NB4 (cell line): Measurements from ENCODE around the gene SLC35G6.

Experiments
- CTCF ChIP-seq: IDR thresholded peaks from one replicate; pipeline ENCODE4 v1.5.1; 2012; ENCODE audit warnings: low read depth, low read length
- POLR2A ChIP-seq: IDR thresholded peaks from 2 replicates; pipeline ENCODE4 v1.6.1; 2011; ENCODE audit warnings: mild to moderate bottlenecking; ENCODE audit not compliant: insufficient read length; ENCODE audit errors: extremely low read depth

- no peak for TF ChIP-seq CTCF
- no peak for TF ChIP-seq POLR2A
Measured at GRCh38 chr17:7440113-7440833, 41.0 kb upstream of the SLC35G6 start.
